Umbilical cord (tissue), 2 donors: Measurements from ENCODE around the gene IFITM1. TPM values are rescaled to one million over a fixed set of nuclear protein-coding genes. Genes with fewer than 3 reads are reported as not detected.
"Not testable (repeated sequence)": the region's sequence is repeated elsewhere in the genome, so short reads cannot be mapped to it uniquely, and the experiment has no call there.

Source experiments
- DNase-seq: peaks from one replicate; pipeline ENCODE4 v3.0.0-alpha.2; 2015; ENCODE audit warnings: low spot score
- total RNA-seq: library from RNA; depleted of rRNA; stranded (reverse); fragments of >200 nt; gene quantifications from one replicate; pipeline ENCODE4 v1.2.3, GENCODE V29; 2014; ENCODE audit warnings: low replicate concordance; ENCODE audit not compliant: insufficient read depth

The IFITM1 gene
- total RNA-seq, 1 donor from 2014 or later, result 25.3 TPM

DNA sequence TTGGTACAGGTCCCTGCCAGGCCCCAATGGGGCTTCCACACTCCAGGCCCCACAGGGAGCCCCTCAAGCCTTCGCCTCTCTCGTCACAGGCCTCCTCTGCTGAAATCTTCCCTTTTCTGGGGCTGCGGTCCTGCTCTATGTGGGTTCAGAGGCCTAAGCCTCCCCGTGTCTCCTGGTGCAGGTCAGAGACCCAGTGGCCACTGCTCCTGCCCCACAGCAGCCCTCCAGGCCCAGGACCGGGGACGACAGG lies 12.7 kb downstream of the IFITM1 start:
- DNase-seq, result no peak

DNA sequence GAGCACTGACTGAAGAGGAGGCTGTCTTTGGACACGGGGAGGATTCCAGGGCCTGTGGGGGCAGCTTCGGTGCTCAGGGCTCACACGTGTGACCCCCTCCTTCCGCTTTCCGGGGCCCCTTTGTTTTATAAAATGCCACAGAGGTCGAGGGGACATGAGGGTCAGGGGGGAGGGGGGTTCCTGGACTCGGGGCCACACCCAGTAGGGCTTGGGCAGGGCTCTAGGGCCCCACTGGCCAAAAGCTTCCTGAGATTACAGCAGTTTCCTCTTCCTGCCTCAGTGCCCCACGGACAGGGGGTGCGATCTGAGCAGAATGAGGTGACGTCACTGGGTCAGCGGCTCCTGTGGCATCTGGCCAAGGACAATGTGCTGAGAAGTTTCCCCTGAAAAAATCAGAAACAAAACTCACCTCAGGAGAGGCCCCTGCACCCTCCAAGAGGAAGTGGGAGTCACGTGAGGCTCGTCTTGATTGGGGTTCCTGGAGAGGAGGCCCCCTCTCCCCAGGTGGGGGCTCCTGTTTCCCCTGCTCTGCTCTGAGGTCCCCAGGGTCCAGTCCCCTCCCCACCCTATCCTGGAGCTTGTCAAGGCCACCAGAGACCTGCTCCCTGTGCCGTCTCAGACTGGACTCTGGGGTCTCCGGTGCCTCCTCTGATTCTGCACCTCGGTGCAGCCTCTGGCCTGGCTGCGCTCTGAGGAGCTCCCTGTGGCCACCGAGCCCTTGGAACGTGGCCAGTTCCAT lies 13.2 kb downstream of the IFITM1 start:
- DNase-seq, result peak; percentile 83

DNA sequence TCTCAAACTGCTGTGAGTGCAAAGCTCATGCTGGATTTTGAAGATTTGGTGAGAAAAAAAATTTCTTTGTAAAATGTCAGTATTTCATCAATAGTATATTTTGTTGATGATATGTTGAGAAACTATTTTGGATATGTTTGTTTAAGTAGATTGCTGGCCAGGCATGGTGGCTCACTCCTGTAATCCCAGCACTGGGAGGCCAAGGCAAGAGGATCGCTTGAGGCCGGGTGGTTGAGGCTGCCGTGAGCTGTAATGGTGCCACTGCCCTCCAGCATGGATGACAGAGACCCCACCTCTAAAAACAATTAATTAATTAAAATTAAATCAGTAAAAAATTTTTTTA lies 13.7 kb downstream of the IFITM1 start:
- no peak for DNase-seq

DNA sequence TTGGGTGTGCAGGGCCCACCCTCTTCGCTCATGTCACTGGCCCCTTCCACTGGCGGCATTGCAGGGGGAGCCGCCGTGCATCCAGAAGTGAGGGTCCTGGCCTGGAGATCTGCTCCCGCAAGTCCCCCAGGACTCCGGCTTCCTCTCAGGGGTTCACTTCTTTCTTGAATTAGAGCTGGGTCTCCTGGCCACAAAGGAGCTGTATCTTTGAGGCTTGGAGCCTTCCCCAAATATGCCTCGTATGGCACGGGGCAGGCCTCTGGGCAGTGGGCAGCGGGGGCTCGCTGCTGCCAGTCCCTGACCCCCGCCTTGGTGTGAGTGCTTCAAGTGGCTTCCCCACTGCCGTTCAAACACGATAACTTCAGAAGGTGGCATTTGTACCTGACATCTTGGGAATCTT lies 14.2 kb downstream of the IFITM1 start:
- DNase-seq, result no peak

DNA sequence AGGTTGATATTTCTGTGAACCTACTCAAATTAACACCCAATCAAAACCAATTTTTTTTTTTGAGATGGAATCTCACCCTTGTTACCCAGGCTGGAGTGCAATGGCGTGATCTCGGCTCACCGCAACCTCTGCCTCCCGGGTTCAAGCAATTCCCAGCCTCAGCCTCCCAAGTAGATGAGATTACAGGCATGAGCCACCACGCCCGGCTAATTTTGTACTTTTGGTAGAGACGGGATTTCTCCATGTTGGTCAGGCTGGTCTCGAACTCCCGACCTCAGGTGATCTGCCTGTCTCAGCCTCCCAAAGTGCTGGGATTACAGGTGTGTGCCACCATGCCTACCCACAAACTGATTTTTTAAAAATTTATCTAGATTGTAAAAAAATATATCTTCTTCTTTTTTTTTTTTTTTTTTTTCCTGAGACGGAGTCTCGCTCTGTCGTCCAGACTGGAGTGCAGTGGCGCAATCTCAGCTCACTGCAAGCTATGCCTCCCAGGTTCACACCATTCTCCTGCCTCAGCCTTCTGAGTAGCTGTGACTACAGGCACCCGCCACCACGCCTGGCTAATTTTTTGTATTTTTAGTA lies 14.8 kb downstream of the IFITM1 start:
- DNase-seq, result peak; percentile 1

DNA sequence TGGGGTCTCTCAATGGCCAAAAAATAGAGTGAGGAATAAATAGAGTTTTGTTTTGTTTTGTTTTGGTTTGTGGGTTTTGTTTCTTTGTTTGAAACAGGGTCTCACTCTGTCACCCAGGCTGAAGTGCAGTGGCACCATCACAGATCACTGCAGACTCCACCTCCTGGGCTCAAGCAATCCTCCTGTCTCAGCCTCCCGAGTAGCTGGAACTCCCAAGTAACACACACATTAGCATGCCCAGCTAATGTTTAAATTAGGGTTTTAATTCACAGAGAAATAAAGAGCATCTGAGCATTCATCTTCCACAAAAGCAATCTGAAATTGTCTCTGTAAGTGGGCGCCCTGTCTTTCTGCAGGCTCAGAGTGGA lies 16.0 kb downstream of the IFITM1 start:
- no peak for DNase-seq

DNA sequence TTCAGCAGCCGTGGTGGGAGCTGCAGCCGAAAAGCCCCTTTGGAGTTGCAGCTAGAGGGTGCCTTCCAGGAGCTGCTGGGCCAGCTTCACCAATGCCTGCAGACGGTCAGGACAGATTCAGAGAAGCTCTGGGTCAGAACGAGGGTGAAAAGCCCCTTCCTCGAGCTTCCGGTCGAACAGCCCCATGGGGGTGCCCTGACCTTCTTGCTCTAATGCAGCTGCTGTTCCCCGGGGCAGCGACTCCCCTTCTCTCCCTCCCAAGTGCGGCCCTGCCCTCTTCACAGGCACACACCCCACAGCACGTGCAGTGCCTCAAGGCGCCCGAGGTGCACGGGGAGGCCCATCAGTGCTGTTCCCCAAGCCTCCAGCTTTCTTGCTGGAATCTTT lies 16.5 kb downstream of the IFITM1 start:
- DNase-seq, result no peak

DNA sequence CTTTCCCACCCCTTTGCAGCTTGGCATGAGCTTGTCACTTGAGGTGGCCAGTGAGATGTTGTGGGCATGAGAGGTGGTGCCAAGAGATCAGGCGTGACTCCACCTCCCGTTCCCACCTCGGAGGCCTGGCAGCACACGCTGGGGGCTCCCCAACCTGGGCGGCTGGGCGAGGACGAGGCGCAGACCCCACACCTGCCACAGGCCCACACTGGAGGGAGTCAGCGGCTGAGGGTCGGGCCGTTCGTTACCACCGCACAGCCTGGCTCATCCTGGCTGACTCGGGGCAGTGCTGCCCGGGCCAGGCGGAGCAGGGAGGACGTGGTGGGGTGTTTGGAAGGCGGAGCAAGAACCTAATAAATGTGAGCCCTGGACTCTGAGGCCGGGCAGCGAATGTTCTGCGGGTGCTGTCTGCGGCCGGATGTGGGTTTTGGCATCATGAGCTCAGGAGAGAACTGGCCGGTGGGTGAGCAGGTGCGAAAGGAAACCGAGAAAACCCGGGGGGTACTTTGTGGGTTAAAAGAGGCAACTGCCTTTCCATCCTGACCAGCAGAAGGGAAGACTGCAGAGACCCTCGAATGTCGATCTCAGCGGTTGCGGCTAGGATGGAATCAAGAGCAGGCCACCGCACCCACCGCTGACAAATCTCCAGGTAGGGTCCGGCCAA lies 17.0 kb downstream of the IFITM1 start:
- DNase-seq, result no peak

DNA sequence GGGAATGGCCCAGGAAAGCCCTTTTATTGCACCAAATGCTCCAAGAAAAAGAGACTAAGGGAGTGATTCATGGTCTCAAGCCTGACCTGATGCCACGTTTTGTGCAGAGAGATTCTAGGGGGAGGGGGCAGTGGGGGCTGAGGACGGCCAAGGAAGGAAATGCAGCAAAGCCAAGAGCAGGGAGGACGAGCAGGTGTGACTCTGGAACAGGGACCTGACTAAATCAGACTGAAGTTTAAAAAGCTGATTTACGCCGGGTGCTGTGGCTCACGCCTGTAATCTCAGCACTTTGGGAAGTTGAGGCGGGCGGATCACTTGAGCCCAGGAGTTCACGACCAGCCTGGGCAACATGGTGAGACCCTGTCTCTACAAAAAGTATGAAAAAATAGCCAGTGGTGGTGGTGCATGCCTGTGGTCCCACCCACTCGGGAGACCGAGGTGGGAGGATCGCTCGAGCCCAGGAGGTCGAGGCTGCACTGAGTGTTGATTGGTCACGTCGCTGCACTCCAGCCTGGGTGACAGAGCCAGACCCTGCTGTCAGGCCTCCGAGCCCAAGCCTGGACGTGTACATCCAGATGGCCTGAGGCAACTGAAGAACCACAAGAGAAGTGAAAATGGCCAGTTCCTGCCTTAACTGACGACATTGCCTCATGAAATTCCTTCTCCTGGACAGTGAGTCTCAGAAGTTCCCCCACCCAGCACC lies 17.7 kb downstream of the IFITM1 start:
- DNase-seq, result no peak

DNA sequence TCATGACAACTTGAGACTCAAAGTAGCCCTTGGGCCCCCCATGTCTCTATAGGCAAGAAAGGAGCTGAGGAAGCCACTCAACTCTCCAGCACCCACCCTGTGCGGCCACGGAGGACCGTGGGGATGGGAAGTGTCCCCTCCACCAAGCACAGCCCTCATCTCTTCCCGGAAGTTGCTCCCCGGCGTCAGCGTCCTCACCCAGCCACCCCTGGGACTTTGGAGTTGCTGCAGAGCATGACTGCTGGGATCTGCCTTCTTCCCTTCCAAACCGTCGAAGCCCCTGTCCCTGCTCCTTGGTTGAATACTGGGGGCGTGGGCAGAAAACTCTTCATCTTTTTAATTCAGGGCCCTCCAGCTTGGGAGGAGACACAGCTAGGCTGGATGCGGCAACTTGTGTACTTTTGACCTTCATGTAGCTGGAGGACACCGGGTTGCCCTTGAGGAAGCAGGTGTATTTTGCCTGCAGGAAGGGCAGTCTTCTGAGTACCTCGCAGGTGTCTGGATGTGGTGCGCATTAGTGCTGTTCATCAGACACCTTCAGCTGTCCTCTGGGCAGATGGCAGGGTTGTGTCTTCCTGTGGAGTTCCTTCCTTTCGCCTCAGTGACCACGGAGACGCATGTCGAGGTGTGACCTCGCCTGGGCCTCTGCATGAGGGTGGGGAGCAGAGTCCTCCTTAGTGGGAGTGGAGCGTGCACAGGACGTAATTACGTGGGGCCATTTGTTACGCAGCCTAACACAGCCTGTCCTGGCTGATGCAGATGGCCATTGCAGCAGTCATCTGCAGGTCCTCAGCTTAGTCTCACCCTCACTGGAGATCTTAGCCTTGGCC lies 19.0 kb downstream of the IFITM1 start:
- no peak for DNase-seq

DNA sequence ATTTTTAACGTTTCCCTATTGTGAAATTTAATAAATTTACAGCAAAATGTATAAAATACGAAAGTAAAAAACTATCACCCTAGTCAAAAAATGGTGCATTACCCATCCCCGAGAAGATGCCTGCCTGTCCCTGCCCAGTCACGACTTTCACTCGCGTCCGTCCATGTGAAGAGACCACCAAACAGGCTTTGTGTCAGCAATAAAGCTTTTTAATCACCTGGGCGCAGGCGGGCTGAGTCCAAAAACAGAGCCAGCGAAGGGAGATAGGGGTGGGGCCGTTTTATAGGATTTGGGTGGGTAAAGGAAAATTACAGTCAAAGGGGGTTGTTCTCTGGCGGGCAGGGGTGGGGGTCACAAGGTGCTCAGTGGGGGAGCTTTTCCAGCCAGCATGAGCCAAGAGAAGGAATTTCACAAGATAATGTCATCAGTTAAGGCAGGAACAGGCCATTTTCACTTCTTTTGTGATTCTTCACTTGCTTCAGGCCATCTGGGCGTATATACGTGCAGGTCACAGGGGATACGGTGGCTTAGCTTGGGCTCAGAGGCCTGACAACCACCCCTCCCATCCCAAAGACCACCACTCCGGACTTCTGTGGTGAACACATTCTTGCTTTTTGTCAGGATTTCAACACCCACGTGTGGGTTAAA lies 19.9 kb downstream of the IFITM1 start:
- DNase-seq, result not testable (repeated sequence)

DNA sequence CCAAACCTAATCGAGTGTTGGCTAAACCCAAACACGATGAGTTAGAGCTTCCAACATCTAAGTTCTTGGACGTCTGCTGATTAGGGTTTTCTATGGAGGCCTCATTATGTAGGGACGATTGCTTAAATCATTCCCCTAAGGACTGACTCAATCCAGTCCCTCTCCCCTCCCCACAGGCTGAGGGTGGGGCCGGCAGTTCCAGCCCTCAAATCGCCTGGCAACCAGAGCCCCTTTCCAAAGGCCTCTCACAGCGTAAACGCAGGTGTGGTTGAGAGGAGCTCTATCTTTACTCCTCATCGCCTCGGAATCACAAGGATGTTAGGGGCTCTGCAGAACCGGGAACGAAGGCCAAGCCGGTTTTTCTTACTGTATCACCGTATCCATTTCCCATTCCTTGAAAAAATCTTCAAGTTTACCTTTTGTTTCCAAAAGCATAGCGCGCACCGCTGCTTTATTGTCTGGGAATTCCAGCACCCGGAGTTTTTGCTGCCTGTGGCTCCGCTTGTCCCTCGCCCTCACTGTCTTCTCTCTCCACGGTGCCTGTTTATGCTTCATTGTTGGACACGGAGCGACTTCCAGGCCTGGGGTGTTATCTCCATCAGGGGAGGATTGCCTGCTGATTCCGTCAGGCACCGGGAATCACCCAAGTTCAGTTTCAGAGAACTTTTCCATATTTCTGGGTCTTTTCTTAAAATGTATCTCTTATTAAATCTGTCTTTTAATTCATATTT lies 20.6 kb downstream of the IFITM1 start:
- DNase-seq, result peak; percentile 84

DNA sequence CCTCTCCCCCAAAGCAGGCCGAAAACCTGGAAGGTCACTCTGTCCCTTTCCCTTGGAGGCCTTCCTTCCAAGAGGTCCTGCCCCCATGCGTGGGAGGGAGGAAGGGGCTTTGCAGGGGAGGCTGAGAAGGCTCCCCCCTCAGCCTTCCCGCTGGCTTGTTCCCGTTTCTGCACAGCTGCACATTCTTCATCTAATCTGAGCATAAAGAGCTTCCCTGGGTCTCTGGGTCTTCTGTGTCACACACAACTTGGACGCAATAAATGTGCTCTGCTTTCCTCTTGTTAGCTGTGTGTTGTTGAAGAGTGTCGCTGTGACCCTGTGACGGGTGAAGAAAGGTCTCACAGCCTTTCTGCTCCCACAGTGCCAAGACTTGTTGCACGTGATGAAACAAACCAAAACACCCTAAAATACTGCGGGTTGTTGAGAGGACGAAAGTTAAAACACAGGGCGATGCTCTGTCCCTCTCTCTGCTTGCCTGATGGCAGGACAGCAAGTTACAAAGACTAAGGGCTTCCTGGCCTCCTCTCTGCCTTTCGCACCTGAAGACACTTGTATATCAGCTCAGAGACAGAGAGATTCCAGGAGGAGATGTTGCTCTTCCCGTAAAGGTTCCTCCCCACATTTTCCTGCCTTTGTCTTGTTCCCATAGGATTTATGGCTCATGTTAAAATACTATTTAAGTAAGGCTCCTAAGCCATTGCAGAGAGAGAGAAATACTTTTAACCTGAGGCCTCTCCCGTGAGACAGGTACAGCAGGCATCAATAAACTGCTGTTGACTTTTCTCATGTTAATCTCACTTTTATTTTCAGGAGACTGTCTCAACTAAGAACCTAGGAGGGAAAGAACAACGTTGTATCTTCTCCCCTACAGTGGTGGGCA lies 22.2 kb downstream of the IFITM1 start:
- peak; percentile 85 for DNase-seq

DNA sequence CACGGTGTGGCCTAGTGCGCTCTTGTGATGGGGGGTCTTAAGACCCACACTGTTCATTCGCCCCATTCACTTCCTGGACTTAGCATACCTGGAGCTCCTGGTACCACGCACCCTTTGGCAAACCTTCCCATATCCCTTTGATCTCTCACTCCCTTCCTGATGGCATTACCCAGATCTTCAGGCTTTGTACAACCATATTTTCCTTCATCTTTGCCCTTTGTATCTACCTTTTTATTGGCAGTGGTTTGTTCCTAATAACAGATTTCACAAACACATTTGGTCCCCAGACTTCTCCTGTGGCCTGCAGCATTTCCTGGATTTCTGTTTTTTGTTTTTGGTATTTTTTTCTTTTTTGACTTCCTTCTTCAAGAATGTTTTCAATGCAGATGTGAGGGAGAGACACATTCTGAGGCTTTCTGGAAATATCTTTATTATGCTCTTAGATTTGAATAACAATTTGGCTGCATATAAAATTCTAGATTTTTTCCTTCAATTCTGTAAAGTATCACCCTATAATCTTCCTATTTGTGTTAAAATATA lies 22.9 kb downstream of the IFITM1 start:
- no peak for DNase-seq

DNA sequence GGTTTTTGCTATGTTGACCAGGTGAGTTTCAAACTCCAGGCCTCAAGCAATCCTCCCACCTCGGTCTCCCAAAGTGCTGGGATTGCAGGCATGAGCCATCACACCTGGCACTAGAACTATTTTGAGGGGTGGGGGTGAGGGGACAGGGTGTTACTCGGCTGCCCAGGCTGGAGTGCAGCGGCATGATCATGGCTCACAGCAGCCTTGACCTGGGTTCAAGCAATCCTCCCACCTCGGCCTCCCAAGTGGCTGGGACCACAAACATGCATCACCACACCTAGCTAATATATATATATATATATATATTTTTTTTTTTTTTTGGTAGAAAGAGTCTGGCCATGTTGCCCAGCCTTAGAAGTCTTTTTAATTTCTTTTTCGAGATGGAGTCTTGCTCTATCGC lies 23.9 kb downstream of the IFITM1 start:
- DNase-seq, result no peak

DNA sequence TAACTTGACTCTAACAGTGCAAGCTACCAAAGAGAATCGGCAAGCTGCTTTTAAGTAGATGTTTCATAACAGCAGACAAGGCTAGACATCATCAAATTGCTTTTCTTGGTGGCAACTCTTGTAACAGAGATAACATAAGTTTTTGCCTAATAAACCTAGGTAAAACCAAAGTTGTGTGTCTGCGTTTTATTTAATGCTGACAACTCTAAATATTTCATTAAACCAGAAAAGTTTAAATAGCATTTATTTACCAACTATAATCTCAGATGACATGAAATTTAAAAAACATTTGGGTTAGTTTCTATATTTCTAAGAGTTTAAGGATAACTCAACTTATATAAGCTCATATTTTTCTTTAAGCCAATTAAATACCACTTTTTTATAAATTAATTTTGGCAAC lies 26.1 kb downstream of the IFITM1 start:
- no peak for DNase-seq

DNA sequence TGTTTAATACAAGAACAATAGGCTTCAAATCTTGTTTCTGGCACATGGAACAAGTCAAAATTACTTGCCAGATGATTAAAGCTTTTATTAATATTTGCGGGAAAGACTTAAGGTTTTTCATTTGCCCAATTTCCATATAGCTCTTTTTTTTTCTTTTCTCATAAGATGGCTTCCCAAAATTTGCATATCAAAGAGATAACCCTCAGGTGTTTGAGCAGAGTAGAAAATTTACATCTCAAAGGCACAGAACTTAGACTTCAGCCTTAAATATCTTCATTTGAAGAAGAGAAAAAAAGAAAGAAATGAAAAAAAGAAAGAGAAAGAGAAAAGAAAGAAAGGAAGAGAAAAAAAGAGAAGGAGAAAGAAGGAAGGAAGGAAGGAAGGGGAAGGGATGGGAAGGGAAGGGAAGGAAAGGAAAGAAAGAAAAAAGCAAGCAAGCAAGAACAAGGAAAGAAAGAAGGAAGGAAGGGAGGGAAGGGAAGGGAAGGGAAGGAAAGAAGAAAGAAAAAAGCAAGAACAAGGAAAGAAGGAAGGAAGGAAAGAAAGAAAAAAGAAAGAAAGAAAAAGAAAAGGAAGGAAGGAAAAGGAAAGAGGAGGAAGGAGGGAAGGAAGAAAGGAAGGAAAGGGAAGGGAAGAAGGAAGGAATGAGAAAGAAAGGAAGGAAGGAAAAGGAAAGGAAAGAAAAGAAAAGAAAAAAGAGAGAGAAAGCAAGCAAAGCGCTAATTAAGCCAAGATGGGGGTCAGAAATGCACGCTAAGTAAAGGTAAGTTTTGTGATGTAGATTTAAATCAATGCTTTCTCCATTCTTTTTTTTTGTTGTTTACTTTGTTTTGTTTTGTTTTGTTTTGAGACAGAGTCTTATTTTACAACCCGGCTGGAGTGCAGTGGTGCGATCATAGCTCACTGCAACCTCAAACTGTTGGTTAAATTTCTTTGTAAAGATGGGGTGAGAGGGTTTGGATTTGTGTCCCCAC lies 27.0 kb downstream of the IFITM1 start:
- DNase-seq, result no peak

DNA sequence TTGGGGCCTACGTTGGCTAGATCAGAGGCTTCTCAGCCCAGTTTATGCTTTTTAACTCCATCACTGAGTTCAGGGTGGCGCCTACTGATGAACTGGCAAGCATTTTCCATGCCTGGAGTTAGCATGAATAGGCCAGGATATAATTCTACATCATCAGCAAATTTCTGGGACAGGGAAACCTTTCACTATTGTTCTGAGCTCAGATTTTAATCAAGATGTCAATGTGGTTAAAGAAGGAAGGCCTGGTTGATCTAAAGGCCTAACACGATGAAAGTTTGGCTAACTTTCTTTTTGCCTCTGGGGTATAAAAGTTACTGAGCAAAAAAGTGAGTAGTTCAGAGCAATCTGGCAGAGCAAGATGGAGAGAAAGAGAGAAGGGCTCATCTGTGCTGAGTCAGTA lies 28.5 kb downstream of the IFITM1 start:
- no peak for DNase-seq
